Measurements from ENCODE around the gene TLCD2. TPM values are rescaled to one million over a fixed set of nuclear protein-coding genes. Genes with fewer than 3 reads are reported as not detected.
A peak's percentile ranks its signal among the peaks of the same experiment; 100 is the strongest.

The TLCD2 gene
- total and polyA plus RNA-seq, 2 experiments from 2014 or later: 0.70 to 1.4 TPM

DNA sequence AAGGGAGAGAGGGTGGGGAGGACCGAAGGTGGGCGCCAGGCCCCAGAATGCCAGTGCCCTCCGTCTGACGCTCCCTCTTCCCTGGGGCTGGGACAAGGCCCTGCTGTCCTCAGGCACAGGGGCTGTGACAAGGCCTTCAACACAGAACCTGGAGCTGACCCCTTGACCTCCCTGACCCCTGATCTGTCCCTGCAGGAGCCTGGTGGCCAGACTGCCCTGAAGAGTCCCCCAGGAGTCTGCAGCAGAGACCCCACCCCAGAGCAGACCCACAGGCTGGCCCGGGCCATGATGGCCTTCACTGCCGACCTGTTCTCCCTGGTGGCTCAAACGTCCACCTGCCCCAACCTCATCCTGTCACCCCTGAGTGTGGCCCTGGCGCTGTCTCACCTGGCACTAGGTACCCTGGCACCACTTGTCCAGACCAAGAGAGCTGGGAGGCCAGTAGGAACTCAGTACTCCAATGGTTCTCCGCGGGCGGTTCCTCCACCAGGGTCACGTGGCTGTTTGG is 35.4 kb upstream of the TLCD2 start:
- no peaks in the 10 kb centered on the region for H3K4me1 ChIP-seq (ENCODE audit: insufficient read depth)
- H2AFZ ChIP-seq: no peak overlapping the region
- Mint-ChIP-seq H3K27ac (no peak overlapping the region), H3K27me3 (ENCODE audit: insufficient read depth, low read depth, poor library complexity) (peaks cover 8% of the 10 kb centered on the region), H3K36me3 (ENCODE audit: low read depth) (no peaks in the 10 kb centered on the region), H3K4me1 (peaks cover 2% of the 10 kb centered on the region; the same call in 1 of the 3 replicates), H3K9me3 (peaks cover 14% of the 10 kb centered on the region; the same call in 2 of the 3 replicates), H3K4me3 (no peak overlapping the region)
- no peak overlapping the region for H3K4me2 ChIP-seq
- DNase-seq (ENCODE audit: low spot score) (no peak), ATAC-seq (no peak)
- TF ChIP-seq, protein P1, sequence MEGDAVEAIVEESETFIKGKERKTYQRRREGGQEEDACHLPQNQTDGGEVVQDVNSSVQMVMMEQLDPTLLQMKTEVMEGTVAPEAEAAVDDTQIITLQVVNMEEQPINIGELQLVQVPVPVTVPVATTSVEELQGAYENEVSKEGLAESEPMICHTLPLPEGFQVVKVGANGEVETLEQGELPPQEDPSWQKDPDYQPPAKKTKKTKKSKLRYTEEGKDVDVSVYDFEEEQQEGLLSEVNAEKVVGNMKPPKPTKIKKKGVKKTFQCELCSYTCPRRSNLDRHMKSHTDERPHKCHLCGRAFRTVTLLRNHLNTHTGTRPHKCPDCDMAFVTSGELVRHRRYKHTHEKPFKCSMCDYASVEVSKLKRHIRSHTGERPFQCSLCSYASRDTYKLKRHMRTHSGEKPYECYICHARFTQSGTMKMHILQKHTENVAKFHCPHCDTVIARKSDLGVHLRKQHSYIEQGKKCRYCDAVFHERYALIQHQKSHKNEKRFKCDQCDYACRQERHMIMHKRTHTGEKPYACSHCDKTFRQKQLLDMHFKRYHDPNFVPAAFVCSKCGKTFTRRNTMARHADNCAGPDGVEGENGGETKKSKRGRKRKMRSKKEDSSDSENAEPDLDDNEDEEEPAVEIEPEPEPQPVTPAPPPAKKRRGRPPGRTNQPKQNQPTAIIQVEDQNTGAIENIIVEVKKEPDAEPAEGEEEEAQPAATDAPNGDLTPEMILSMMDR (conservative IDR thresholded peaks at IDR 0.05; ENCODE audit: low read depth in 2 of 2): no peak
- TF ChIP-seq ZNF114 (CRISPR knock-in tag; IDR thresholded peaks at IDR 0.05) (no peak), POLR2AphosphoS5 (IDR thresholded peaks at IDR 0.05; ENCODE audit: low read depth) (no peak), EZH2phosphoT487 (IDR thresholded peaks at IDR 0.05; ENCODE audit: unreplicated experiment) (no peak), EZH2 (IDR thresholded peaks at IDR 0.05; ENCODE audit: low read depth, unreplicated experiment) (no peak), STAT1 (IDR thresholded peaks at IDR 0.05; ENCODE audit: unreplicated experiment) (no peak), ZNF331 (CRISPR knock-in tag; IDR thresholded peaks at IDR 0.05; ENCODE audit: low read depth) (no peak), CREB1 (CRISPR knock-in tag; IDR thresholded peaks at IDR 0.05; ENCODE audit: low read depth) (no peak)
- H3K79me2 ChIP-seq (replicated peaks; ENCODE audit: insufficient read depth): no peaks in the 10 kb centered on the region
- H3K9me2 ChIP-seq (ENCODE audit: insufficient read depth): no peaks in the 10 kb centered on the region
- H3K4me3 ChIP-seq: no peak overlapping the region
- H3K27me3 ChIP-seq (ENCODE audit: insufficient read depth): no peaks in the 10 kb centered on the region
- no peak overlapping the region for H3K27ac ChIP-seq (ENCODE audit: low read depth)
- H3K36me3 ChIP-seq (ENCODE audit: insufficient read depth): no peaks in the 10 kb centered on the region
- no peaks in the 10 kb centered on the region; the same call in 1 of the 2 replicates for H3F3A ChIP-seq (replicated peaks; ENCODE audit: low read depth)
- no peaks in the 10 kb centered on the region for H4K20me1 ChIP-seq (replicated peaks; ENCODE audit: insufficient read depth)

DNA sequence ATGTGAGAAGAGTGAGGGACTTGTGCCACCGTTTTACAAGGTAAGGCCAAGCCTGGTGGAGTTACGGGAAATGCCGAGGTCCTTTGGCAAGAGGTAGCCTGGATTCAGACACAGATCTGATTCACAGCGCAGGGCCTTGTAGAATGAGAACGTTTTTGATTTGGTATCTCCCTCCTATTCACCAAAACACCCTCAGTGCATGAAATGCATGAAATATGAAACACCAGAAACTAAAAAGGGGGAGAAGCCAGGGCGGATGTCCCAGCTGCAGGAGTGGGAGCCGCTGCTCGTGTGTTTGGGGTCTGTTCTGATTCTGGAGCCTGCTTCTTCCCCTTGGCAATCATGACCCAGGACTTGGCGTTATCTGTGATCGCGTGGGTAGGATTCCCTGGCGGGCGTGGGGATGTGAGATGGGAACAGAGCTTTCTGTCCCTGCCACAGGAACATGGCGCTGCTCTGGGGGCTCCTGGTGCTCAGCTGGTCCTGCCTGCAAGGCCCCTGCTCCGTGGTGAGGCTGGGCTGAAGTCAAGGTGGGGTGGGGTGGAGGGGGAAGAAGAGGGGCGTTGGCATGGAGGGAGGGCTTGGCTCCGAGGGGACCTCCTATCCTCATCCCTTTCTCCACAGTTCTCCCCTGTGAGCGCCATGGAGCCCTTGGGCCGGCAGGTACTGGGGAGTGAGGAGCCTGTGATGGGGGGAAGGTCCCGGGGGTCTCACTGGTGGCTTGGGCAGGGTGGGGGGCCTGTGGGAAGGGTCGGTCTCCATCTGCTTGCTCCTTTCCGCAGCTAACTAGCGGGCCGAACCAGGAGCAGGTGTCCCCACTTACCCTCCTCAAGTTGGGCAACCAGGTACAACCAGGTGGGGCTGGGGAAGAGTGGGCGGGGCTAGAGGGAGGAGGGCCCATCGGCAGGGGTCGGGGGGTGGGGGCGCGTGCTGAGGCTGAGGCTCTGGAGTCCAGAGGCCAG is 34.7 kb upstream of the TLCD2 start:
- no peaks in the 10 kb centered on the region for H3K36me3 Mint-ChIP-seq (ENCODE audit: low read depth)
- Histone ChIP-seq H3K4me1 (ENCODE audit: insufficient read depth) (no peaks in the 10 kb centered on the region), H3K79me2 (replicated peaks; ENCODE audit: insufficient read depth) (no peaks in the 10 kb centered on the region), H2AFZ (no peak overlapping the region; the same call in 1 of the 2 replicates), H3K4me3 (no peak overlapping the region), H4K20me1 (replicated peaks; ENCODE audit: insufficient read depth) (no peaks in the 10 kb centered on the region), H3K27me3 (ENCODE audit: insufficient read depth) (no peaks in the 10 kb centered on the region), H3K27ac (ENCODE audit: low read depth) (no peak overlapping the region), H3K36me3 (ENCODE audit: insufficient read depth) (no peaks in the 10 kb centered on the region), H3K4me2 (no peak overlapping the region), H3F3A (replicated peaks; ENCODE audit: low read depth) (no peaks in the 10 kb centered on the region; the same call in 1 of the 2 replicates), H3K9me2 (ENCODE audit: insufficient read depth) (no peaks in the 10 kb centered on the region)
- ATAC-seq: peak; percentile 21
- no peak overlapping the region for H3K27ac Mint-ChIP-seq
- DNase-seq (ENCODE audit: low spot score): no peak
- peaks cover 14% of the 10 kb centered on the region; the same call in 2 of the 3 replicates for H3K9me3 Mint-ChIP-seq
- H3K4me1 Mint-ChIP-seq: peaks cover 2% of the 10 kb centered on the region; the same call in 1 of the 3 replicates
- H3K4me3 Mint-ChIP-seq: no peak overlapping the region
- peaks cover 6% of the 10 kb centered on the region for H3K27me3 Mint-ChIP-seq (ENCODE audit: insufficient read depth, low read depth, poor library complexity)
- TF ChIP-seq, protein P2, sequence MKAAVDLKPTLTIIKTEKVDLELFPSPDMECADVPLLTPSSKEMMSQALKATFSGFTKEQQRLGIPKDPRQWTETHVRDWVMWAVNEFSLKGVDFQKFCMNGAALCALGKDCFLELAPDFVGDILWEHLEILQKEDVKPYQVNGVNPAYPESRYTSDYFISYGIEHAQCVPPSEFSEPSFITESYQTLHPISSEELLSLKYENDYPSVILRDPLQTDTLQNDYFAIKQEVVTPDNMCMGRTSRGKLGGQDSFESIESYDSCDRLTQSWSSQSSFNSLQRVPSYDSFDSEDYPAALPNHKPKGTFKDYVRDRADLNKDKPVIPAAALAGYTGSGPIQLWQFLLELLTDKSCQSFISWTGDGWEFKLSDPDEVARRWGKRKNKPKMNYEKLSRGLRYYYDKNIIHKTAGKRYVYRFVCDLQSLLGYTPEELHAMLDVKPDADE (IDR thresholded peaks at IDR 0.05): no peak
- TF ChIP-seq, protein P3, sequence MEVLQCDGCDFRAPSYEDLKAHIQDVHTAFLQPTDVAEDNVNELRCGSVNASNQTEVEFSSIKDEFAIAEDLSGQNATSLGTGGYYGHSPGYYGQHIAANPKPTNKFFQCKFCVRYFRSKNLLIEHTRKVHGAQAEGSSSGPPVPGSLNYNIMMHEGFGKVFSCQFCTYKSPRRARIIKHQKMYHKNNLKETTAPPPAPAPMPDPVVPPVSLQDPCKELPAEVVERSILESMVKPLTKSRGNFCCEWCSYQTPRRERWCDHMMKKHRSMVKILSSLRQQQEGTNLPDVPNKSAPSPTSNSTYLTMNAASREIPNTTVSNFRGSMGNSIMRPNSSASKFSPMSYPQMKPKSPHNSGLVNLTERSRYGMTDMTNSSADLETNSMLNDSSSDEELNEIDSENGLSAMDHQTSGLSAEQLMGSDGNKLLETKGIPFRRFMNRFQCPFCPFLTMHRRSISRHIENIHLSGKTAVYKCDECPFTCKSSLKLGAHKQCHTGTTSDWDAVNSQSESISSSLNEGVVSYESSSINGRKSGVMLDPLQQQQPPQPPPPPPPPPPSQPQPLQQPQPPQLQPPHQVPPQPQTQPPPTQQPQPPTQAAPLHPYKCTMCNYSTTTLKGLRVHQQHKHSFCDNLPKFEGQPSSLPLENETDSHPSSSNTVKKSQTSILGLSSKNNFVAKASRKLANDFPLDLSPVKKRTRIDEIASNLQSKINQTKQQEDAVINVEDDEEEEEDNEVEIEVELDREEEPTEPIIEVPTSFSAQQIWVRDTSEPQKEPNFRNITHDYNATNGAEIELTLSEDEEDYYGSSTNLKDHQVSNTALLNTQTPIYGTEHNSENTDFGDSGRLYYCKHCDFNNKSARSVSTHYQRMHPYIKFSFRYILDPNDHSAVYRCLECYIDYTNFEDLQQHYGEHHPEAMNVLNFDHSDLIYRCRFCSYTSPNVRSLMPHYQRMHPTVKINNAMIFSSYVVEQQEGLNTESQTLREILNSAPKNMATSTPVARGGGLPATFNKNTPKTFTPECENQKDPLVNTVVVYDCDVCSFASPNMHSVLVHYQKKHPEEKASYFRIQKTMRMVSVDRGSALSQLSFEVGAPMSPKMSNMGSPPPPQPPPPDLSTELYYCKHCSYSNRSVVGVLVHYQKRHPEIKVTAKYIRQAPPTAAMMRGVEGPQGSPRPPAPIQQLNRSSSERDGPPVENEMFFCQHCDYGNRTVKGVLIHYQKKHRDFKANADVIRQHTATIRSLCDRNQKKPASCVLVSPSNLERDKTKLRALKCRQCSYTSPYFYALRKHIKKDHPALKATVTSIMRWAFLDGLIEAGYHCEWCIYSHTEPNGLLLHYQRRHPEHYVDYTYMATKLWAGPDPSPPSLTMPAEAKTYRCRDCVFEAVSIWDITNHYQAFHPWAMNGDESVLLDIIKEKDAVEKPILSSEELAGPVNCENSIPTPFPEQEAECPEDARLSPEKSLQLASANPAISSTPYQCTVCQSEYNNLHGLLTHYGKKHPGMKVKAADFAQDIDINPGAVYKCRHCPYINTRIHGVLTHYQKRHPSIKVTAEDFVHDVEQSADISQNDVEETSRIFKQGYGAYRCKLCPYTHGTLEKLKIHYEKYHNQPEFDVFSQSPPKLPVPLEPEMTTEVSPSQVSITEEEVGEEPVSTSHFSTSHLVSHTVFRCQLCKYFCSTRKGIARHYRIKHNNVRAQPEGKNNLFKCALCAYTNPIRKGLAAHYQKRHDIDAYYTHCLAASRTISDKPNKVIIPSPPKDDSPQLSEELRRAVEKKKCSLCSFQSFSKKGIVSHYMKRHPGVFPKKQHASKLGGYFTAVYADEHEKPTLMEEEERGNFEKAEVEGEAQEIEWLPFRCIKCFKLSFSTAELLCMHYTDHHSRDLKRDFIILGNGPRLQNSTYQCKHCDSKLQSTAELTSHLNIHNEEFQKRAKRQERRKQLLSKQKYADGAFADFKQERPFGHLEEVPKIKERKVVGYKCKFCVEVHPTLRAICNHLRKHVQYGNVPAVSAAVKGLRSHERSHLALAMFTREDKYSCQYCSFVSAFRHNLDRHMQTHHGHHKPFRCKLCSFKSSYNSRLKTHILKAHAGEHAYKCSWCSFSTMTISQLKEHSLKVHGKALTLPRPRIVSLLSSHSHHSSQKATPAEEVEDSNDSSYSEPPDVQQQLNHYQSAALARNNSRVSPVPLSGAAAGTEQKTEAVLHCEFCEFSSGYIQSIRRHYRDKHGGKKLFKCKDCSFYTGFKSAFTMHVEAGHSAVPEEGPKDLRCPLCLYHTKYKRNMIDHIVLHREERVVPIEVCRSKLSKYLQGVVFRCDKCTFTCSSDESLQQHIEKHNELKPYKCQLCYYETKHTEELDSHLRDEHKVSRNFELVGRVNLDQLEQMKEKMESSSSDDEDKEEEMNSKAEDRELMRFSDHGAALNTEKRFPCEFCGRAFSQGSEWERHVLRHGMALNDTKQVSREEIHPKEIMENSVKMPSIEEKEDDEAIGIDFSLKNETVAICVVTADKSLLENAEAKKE (CRISPR knock-in tag; IDR thresholded peaks at IDR 0.05): no peak
- no peak for TF ChIP-seq POLR2AphosphoS5 (IDR thresholded peaks at IDR 0.05; ENCODE audit: low read depth)
- TF ChIP-seq STAT1 (IDR thresholded peaks at IDR 0.05; ENCODE audit: unreplicated experiment): no peak
- no peak for TF ChIP-seq JUNB (IDR thresholded peaks at IDR 0.05; ENCODE audit: unreplicated experiment)

All from GM23338 (cell line).